ENCODE results near the gene AFF3.
"Not testable (repeated sequence)": the region's sequence is repeated elsewhere in the genome, so short reads cannot be mapped to it uniquely, and the experiment has no call there.

Gene AFF3

GRCh38 chr2:100142393-100142792 is at the start of gene AFF3:
Gene AFF3, minus strand, starts transcription at chr2:100142590. Its CDS starts 38,136 bp downstream, at chr2:100104454.
- peak; percentile 99 for DNase-seq

- no peak for DNase-seq
Observed at GRCh38 chr2:100189387-100189786, 47.0 kb upstream of the AFF3 start.

GRCh38 chr2:100188326-100188725 is 45.9 kb upstream of the AFF3 start:
- DNase-seq, result peak; percentile 72

- DNase-seq, result no peak
Observed at GRCh38 chr2:100186126-100186525, 43.7 kb upstream of the AFF3 start.

GRCh38 chr2:100185516-100185915 is 43.1 kb upstream of the AFF3 start:
- no peak for DNase-seq

GRCh38 chr2:100185105-100185504 is 42.7 kb upstream of the AFF3 start:
- no peak for DNase-seq

GRCh38 chr2:100184055-100184737 is 41.8 kb upstream of the AFF3 start:
- DNase-seq, result peak; percentile 98

GRCh38 chr2:100182494-100183361 is 40.3 kb upstream of the AFF3 start:
- no peak for DNase-seq

- DNase-seq, result no peak
Observed at GRCh38 chr2:100180503-100180902, 38.1 kb upstream of the AFF3 start.

GRCh38 chr2:100179806-100180205 is 37.4 kb upstream of the AFF3 start:
- no peak for DNase-seq

- no peak for DNase-seq
Observed at GRCh38 chr2:100178864-100179263, 36.5 kb upstream of the AFF3 start.

GRCh38 chr2:100178085-100178788 is 35.8 kb upstream of the AFF3 start:
- peak; percentile 86 for DNase-seq

- no peak for DNase-seq
Observed at GRCh38 chr2:100176925-100177324, 34.5 kb upstream of the AFF3 start.

GRCh38 chr2:100174026-100174431 is 31.6 kb upstream of the AFF3 start:
- peak; percentile 80 for DNase-seq

GRCh38 chr2:100166701-100167100 is 24.3 kb upstream of the AFF3 start:
- no peak for DNase-seq

GRCh38 chr2:100163605-100164004 is 21.2 kb upstream of the AFF3 start:
- DNase-seq, result no peak

- DNase-seq, result no peak
Observed at GRCh38 chr2:100161945-100162620, 19.7 kb upstream of the AFF3 start.

GRCh38 chr2:100160396-100160795 is 18.0 kb upstream of the AFF3 start:
- no peak for DNase-seq

GRCh38 chr2:100151832-100152231 is 9.4 kb upstream of the AFF3 start:
- not testable (repeated sequence) for DNase-seq

- no peak for DNase-seq
Observed at GRCh38 chr2:100151310-100151709, 8.9 kb upstream of the AFF3 start.

- no peak for DNase-seq
Observed at GRCh38 chr2:100148883-100149282, 6.5 kb upstream of the AFF3 start.

GRCh38 chr2:100146657-100146960 is 4.2 kb upstream of the AFF3 start:
- peak; percentile 75 for DNase-seq

All from MV-4-11 (cell line).